GM23338 (cell line): ENCODE results near the gene STAMBPL1. TPM values are rescaled to one million over a fixed set of nuclear protein-coding genes. Genes with fewer than 3 reads are reported as not detected.

Experiments used
- ATAC-seq: fragments of 200-7000 bp; cut with Tn5 transposase; 3 replicates; pipeline ENCODE4 v1.9.1; 2020
- DNase-seq: peaks from one replicate; pipeline ENCODE4 v3.0.0-alpha.2; 2015; ENCODE audit warnings: low spot score
- H2AFZ ChIP-seq: fragments of 200-600 bp; sonication (generic); 2 replicates; pipeline ENCODE4 v1.8.0; 2016; ENCODE audit warnings: antibody characterized with exemption, mild to moderate bottlenecking, moderate library complexity
- H3F3A ChIP-seq: fragments of 200-600 bp; sonication (generic); replicated peaks from 2 replicates; pipeline ENCODE4 v1.8.0; 2017; ENCODE audit warnings: antibody characterized with exemption, mixed run types, low read depth
- H3K27ac ChIP-seq: fragments of 200-600 bp; sonication (generic); 2 replicates; pipeline ENCODE4 v1.6.1; 2016; ENCODE audit warnings: low read depth
- H3K27me3 ChIP-seq: fragments of 200-600 bp; sonication (generic); 2 replicates; pipeline ENCODE4 v1.8.0; 2016; ENCODE audit warnings: mild to moderate bottlenecking, mixed run types, moderate library complexity; ENCODE audit not compliant: insufficient read depth
- H3K36me3 ChIP-seq: fragments of 200-600 bp; sonication (generic); 2 replicates; pipeline ENCODE4 v1.8.0; 2016; ENCODE audit warnings: mild to moderate bottlenecking; ENCODE audit not compliant: insufficient read depth
- H3K4me1 ChIP-seq: fragments of 200-600 bp; sonication (generic); 2 replicates; pipeline ENCODE4 v1.8.0; 2016; ENCODE audit warnings: mild to moderate bottlenecking, moderate library complexity; ENCODE audit not compliant: insufficient read depth
- H3K4me2 ChIP-seq: fragments of 200-600 bp; sonication (generic); 2 replicates; pipeline ENCODE4 v1.7.1; 2017; ENCODE audit warnings: mixed run types
- H3K4me3 ChIP-seq: fragments of 200-600 bp; sonication (generic); 2 replicates; pipeline ENCODE4 v1.6.1; 2016; ENCODE audit warnings: mixed run types
- H3K79me2 ChIP-seq: fragments of 200-600 bp; sonication (generic); replicated peaks from 2 replicates; pipeline ENCODE4 v1.8.0; 2017; ENCODE audit warnings: mild to moderate bottlenecking; ENCODE audit not compliant: insufficient read depth
- H3K9me2 ChIP-seq: fragments of 200-600 bp; sonication (generic); 2 replicates; pipeline ENCODE4 v1.8.0; 2017; ENCODE audit not compliant: insufficient read depth
- H4K20me1 ChIP-seq: fragments of 200-600 bp; sonication (generic); replicated peaks from 2 replicates; pipeline ENCODE4 v1.8.0; 2017; ENCODE audit warnings: mild to moderate bottlenecking; ENCODE audit not compliant: insufficient read depth
- H3K27ac Mint-ChIP-seq: 2 replicates; pipeline ENCODE4 v1.8.0; 2020; ENCODE audit warnings: inconsistent platforms, mild to moderate bottlenecking, moderate library complexity, mixed read lengths
- H3K27me3 Mint-ChIP-seq: 3 replicates; pipeline ENCODE4 v1.8.0; 2022; ENCODE audit warnings: low read depth, mild to moderate bottlenecking, moderate library complexity, mixed read lengths, inconsistent platforms; ENCODE audit not compliant: insufficient read depth, poor library complexity
- H3K36me3 Mint-ChIP-seq: 3 replicates; pipeline ENCODE4 v1.8.0; 2021; ENCODE audit warnings: low read depth, mild to moderate bottlenecking, inconsistent platforms, moderate library complexity, mixed read lengths
- H3K4me1 Mint-ChIP-seq: 3 replicates; pipeline ENCODE4 v1.8.0; 2020; ENCODE audit warnings: mild to moderate bottlenecking, inconsistent platforms, mixed read lengths
- H3K4me3 Mint-ChIP-seq: 3 replicates; pipeline ENCODE4 v1.8.0; 2021; ENCODE audit warnings: moderate library complexity, mild to moderate bottlenecking, inconsistent platforms, mixed read lengths
- H3K9me3 Mint-ChIP-seq: 3 replicates; pipeline ENCODE4 v1.8.0; 2020; ENCODE audit warnings: moderate library complexity, mild to moderate bottlenecking, inconsistent platforms, mixed read lengths
- CREB1 ChIP-seq: fragments of 250-450 bp; sonication (Bioruptor Pico); IDR thresholded peaks from 2 replicates; pipeline ENCODE4 v1.5.0; 2020; ENCODE audit warnings: low read depth, mild to moderate bottlenecking, moderate library complexity
- CTCF ChIP-seq, 2 experiments: fragments of 200-600 bp in 1 of 2; sonication (generic) in 1 of 2; conservative IDR thresholded peaks; 2 replicates each; pipeline versions ENCODE4 v1.5.1 to v1.6.1; 2016 to 2017; ENCODE audit warnings: antibody characterized with exemption in 2 of 2, low read depth in 2 of 2, mild to moderate bottlenecking in 2 of 2, moderate library complexity in 1 of 2
- ETS1 ChIP-seq: IDR thresholded peaks from 2 replicates; pipeline ENCODE4 v1.6.1; 2016; ENCODE audit warnings: antibody characterized with exemption
- EZH2 ChIP-seq: fragments of 200-600 bp; sonication (generic); IDR thresholded peaks from one replicate; pipeline ENCODE4 v1.8.0; 2017; ENCODE audit warnings: antibody characterized with exemption, mild to moderate bottlenecking, low read depth; ENCODE audit not compliant: unreplicated experiment
- EZH2phosphoT487 ChIP-seq: fragments of 200-600 bp; sonication (generic); IDR thresholded peaks from one replicate; pipeline ENCODE4 v1.8.1; 2018; ENCODE audit warnings: antibody characterized with exemption; ENCODE audit not compliant: unreplicated experiment
- JUNB ChIP-seq: IDR thresholded peaks from one replicate; pipeline ENCODE4 v1.6.1; 2016; ENCODE audit warnings: antibody characterized with exemption; ENCODE audit not compliant: unreplicated experiment
- NANOG ChIP-seq: IDR thresholded peaks from 2 replicates; pipeline ENCODE4 v1.6.1; 2016; ENCODE audit warnings: antibody characterized with exemption, borderline replicate concordance
- POLR2AphosphoS5 ChIP-seq: IDR thresholded peaks from 2 replicates; pipeline ENCODE4 v1.6.1; 2016; ENCODE audit warnings: antibody characterized with exemption, low read depth
- REST ChIP-seq: IDR thresholded peaks from one replicate; pipeline ENCODE4 v1.6.1; 2018; ENCODE audit warnings: antibody characterized with exemption; ENCODE audit not compliant: unreplicated experiment
- STAT1 ChIP-seq: IDR thresholded peaks from one replicate; pipeline ENCODE4 v1.6.1; 2016; ENCODE audit warnings: antibody characterized with exemption; ENCODE audit not compliant: unreplicated experiment
- ZNF114 ChIP-seq: fragments of 250-450 bp; sonication (Bioruptor Pico); IDR thresholded peaks from 2 replicates; pipeline ENCODE4 v1.5.0; 2020; ENCODE audit warnings: mild to moderate bottlenecking, moderate library complexity
- ZNF331 ChIP-seq: fragments of 250-450 bp; sonication (Bioruptor Pico); IDR thresholded peaks from 2 replicates; pipeline ENCODE4 v1.5.0; 2020; ENCODE audit warnings: low read depth, mild to moderate bottlenecking, moderate library complexity
- ZNF462 ChIP-seq: fragments of 250-450 bp; sonication (Bioruptor Pico); IDR thresholded peaks from 2 replicates; pipeline ENCODE4 v1.5.0; 2020; ENCODE audit warnings: mild to moderate bottlenecking, moderate library complexity
- polyA plus RNA-seq: library from polyadenylated mRNA; unstranded; fragments of >200 nt; fragmentation: Nextera tagmentation; extraction: Ambion mirVana; gene quantifications from 2 replicates; pipeline ENCODE4 v1.2.1, GENCODE V29; 2016
- total RNA-seq: library from RNA; depleted of rRNA; stranded (reverse); fragments of >200 nt; shearing (Covaris generic); gene quantifications from 2 replicates; pipeline ENCODE4 v1.2.3, GENCODE V29; 2014

The STAMBPL1 gene
- total and polyA plus RNA-seq, 2 experiments from 2014 or later = 2.5 to 11.5 TPM

- Histone ChIP-seq H3K79me2 (no peaks in the 10 kb centered on the region), H3F3A (peaks cover 5% of the 10 kb centered on the region), H4K20me1 (no peaks in the 10 kb centered on the region), H3K9me2 (no peaks in the 10 kb centered on the region), H3K36me3 (no peaks in the 10 kb centered on the region), H2AFZ (no peak overlapping the region), H3K27me3 (peaks cover 13% of the 10 kb centered on the region), H3K4me3 (no peak overlapping the region), H3K4me1 (peaks cover 31% of the 10 kb centered on the region), H3K27ac (no peak overlapping the region), H3K4me2 (no peak overlapping the region)
- no peak overlapping the region for H3K27ac Mint-ChIP-seq
- peaks cover 8% of the 10 kb centered on the region for H3K27me3 Mint-ChIP-seq
- DNase-seq (no peak), ATAC-seq (no peak)
- H3K36me3 Mint-ChIP-seq = no peaks in the 10 kb centered on the region
- H3K4me3 Mint-ChIP-seq = no peak overlapping the region
- no peaks in the 10 kb centered on the region for H3K9me3 Mint-ChIP-seq
- TF ChIP-seq JUNB (no peak), ZNF114 (CRISPR knock-in tag) (no peak), POLR2AphosphoS5 (no peak), EZH2 (no peak), EZH2phosphoT487 (no peak), ETS1 (no peak), STAT1 (no peak), NANOG (no peak), ZNF462 (no peak), REST (no peak), CTCF (conservative IDR thresholded peaks at IDR 0.05; ENCODE audit: low read depth in 2 of 2) (no peak), ZNF331 (no peak), CREB1 (CRISPR knock-in tag) (no peak)
- H3K4me1 Mint-ChIP-seq = peaks cover 35% of the 10 kb centered on the region
Observed at GRCh38 chr10:88877298-88877697, 2.7 kb upstream of the STAMBPL1 start.
